ENCODE measurements around the gene LAMA1. TPM values are rescaled to one million over a fixed set of nuclear protein-coding genes. Genes with fewer than 3 reads are reported as not detected.

LAMA1 gene
- polyA plus RNA-seq, 1 donor from 2014 or later: 10.3 TPM

GRCh38 chr18:7155092-7155491 lies 37.5 kb upstream of the LAMA1 start:
- no peak overlapping the region for H3K4me3 ChIP-seq (ENCODE audit: low read length)
- no peak overlapping the region for H2AFZ ChIP-seq (ENCODE audit: low read depth, low read length)
- no peaks in the 10 kb centered on the region for H3K9me2 ChIP-seq (ENCODE audit: insufficient read depth, low read length)
- no peak overlapping the region for H3K4me2 ChIP-seq (ENCODE audit: low read length)
- no peaks in the 10 kb centered on the region for H3F3A ChIP-seq (ENCODE audit: insufficient read depth, low read length, poor library complexity, severe bottlenecking)
- H3K79me2 ChIP-seq (replicated peaks; ENCODE audit: insufficient read depth, low read length): no peaks in the 10 kb centered on the region
- H3K9ac ChIP-seq (ENCODE audit: low read length): no peak overlapping the region
- H3K27ac ChIP-seq (ENCODE audit: low read length): no peak overlapping the region
- no peaks in the 10 kb centered on the region for H4K20me1 ChIP-seq (ENCODE audit: insufficient read depth)
- no peaks in the 10 kb centered on the region for H3K9me3 ChIP-seq (ENCODE audit: low read length)
- H3K27me3 ChIP-seq (ENCODE audit: insufficient read depth, low read depth, low read length): no peaks in the 10 kb centered on the region
- TF ChIP-seq EZH2 (IDR thresholded peaks at IDR 0.05; ENCODE audit: borderline replicate concordance, insufficient read depth, low read length, poor library complexity, severe bottlenecking) (no peak), POLR2AphosphoS5 (IDR thresholded peaks at IDR 0.05) (no peak), TAF1 (IDR thresholded peaks at IDR 0.05; ENCODE audit: low read depth) (no peak), SMC3 (conservative IDR thresholded peaks at IDR 0.05; ENCODE audit: poor library complexity) (no peak), MXI1 (conservative IDR thresholded peaks at IDR 0.05; ENCODE audit: poor library complexity, severe bottlenecking) (no peak)
- H3K36me3 ChIP-seq (ENCODE audit: insufficient read depth, low read length): no peaks in the 10 kb centered on the region

GRCh38 chr18:7152440-7152839 lies 34.8 kb upstream of the LAMA1 start:
- Histone ChIP-seq H3K9ac (ENCODE audit: low read length) (no peak overlapping the region), H3K79me2 (replicated peaks; ENCODE audit: insufficient read depth, low read length) (no peaks in the 10 kb centered on the region), H4K20me1 (ENCODE audit: insufficient read depth) (no peaks in the 10 kb centered on the region), H3K9me2 (ENCODE audit: insufficient read depth, low read length) (no peaks in the 10 kb centered on the region), H3K9me3 (ENCODE audit: low read length) (no peaks in the 10 kb centered on the region), H3K4me3 (ENCODE audit: low read length) (no peak overlapping the region), H3K27me3 (ENCODE audit: insufficient read depth, low read depth, low read length) (no peaks in the 10 kb centered on the region), H3K27ac (ENCODE audit: low read length) (no peak overlapping the region), H2AFZ (ENCODE audit: low read depth, low read length) (no peak overlapping the region), H3K4me2 (ENCODE audit: low read length) (no peak overlapping the region), H3F3A (ENCODE audit: insufficient read depth, low read length, poor library complexity, severe bottlenecking) (no peaks in the 10 kb centered on the region), H3K36me3 (ENCODE audit: insufficient read depth, low read length) (no peaks in the 10 kb centered on the region)
- TF ChIP-seq RAD21 (conservative IDR thresholded peaks at IDR 0.05): no peak
- TF ChIP-seq SMC3 (conservative IDR thresholded peaks at IDR 0.05; ENCODE audit: poor library complexity): no peak
- no peak for TF ChIP-seq EP300 (conservative IDR thresholded peaks at IDR 0.05; ENCODE audit: poor library complexity, severe bottlenecking)

GRCh38 chr18:7147399-7147798 lies 29.8 kb upstream of the LAMA1 start:
- no peaks in the 10 kb centered on the region for H3K79me2 ChIP-seq (replicated peaks; ENCODE audit: insufficient read depth, low read length)
- no peak overlapping the region for H3K4me3 ChIP-seq (ENCODE audit: low read length)
- H4K20me1 ChIP-seq (ENCODE audit: insufficient read depth): no peaks in the 10 kb centered on the region
- no peaks in the 10 kb centered on the region for H3K36me3 ChIP-seq (ENCODE audit: insufficient read depth, low read length)
- no peaks in the 10 kb centered on the region for H3K27me3 ChIP-seq (ENCODE audit: insufficient read depth, low read depth, low read length)
- no peak overlapping the region for H3K4me2 ChIP-seq (ENCODE audit: low read length)
- no peak overlapping the region for H2AFZ ChIP-seq (ENCODE audit: low read depth, low read length)
- no peak overlapping the region for H3K9ac ChIP-seq (ENCODE audit: low read length)
- no peak for TF ChIP-seq RAD21 (conservative IDR thresholded peaks at IDR 0.05)
- TF ChIP-seq TAF1 (IDR thresholded peaks at IDR 0.05; ENCODE audit: low read depth): no peak
- TF ChIP-seq, protein P1, sequence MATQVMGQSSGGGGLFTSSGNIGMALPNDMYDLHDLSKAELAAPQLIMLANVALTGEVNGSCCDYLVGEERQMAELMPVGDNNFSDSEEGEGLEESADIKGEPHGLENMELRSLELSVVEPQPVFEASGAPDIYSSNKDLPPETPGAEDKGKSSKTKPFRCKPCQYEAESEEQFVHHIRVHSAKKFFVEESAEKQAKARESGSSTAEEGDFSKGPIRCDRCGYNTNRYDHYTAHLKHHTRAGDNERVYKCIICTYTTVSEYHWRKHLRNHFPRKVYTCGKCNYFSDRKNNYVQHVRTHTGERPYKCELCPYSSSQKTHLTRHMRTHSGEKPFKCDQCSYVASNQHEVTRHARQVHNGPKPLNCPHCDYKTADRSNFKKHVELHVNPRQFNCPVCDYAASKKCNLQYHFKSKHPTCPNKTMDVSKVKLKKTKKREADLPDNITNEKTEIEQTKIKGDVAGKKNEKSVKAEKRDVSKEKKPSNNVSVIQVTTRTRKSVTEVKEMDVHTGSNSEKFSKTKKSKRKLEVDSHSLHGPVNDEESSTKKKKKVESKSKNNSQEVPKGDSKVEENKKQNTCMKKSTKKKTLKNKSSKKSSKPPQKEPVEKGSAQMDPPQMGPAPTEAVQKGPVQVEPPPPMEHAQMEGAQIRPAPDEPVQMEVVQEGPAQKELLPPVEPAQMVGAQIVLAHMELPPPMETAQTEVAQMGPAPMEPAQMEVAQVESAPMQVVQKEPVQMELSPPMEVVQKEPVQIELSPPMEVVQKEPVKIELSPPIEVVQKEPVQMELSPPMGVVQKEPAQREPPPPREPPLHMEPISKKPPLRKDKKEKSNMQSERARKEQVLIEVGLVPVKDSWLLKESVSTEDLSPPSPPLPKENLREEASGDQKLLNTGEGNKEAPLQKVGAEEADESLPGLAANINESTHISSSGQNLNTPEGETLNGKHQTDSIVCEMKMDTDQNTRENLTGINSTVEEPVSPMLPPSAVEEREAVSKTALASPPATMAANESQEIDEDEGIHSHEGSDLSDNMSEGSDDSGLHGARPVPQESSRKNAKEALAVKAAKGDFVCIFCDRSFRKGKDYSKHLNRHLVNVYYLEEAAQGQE (IDR thresholded peaks at IDR 0.05; ENCODE audit: borderline replicate concordance): no peak
- TF ChIP-seq EP300 (conservative IDR thresholded peaks at IDR 0.05; ENCODE audit: poor library complexity, severe bottlenecking): no peak
- TF ChIP-seq MXI1 (conservative IDR thresholded peaks at IDR 0.05; ENCODE audit: poor library complexity, severe bottlenecking): no peak
- TF ChIP-seq EZH2 (IDR thresholded peaks at IDR 0.05; ENCODE audit: borderline replicate concordance, insufficient read depth, low read length, poor library complexity, severe bottlenecking): no peak
- TF ChIP-seq SMC3 (conservative IDR thresholded peaks at IDR 0.05; ENCODE audit: poor library complexity): no peak
- no peak for TF ChIP-seq POLR2AphosphoS5 (IDR thresholded peaks at IDR 0.05)
- no peak for TF ChIP-seq CTCF (IDR thresholded peaks at IDR 0.05; ENCODE audit: poor library complexity, severe bottlenecking)
- H3K27ac ChIP-seq (ENCODE audit: low read length): no peak overlapping the region
- no peaks in the 10 kb centered on the region for H3K9me2 ChIP-seq (ENCODE audit: insufficient read depth, low read length)
- no peaks in the 10 kb centered on the region for H3K9me3 ChIP-seq (ENCODE audit: low read length)
- no peaks in the 10 kb centered on the region for H3F3A ChIP-seq (ENCODE audit: insufficient read depth, low read length, poor library complexity, severe bottlenecking)

Data from neural cell (in vitro differentiated cells).